GM19397 (cell line): ENCODE measurements around the gene CALCR.
"Not testable (repeated sequence)": the region's sequence is repeated elsewhere in the genome, so short reads cannot be mapped to it uniquely, and the experiment has no call there.

ENCODE experiments used
- ATAC-seq: cut with Tn5 transposase; IDR thresholded peaks from one replicate; pipeline ENCODE4 v1.9.1; 2021; ENCODE audit warnings: mild to moderate bottlenecking, moderate library complexity; ENCODE audit not compliant: unreplicated experiment

The CALCR gene

GRCh38 chr7:93562936-93563335 is 11.6 kb downstream of the CALCR start:
- ATAC-seq = no peak

- ATAC-seq = no peak
Measured at GRCh38 chr7:93562106-93562505, 12.4 kb downstream of the CALCR start.

- ATAC-seq = no peak
Measured at GRCh38 chr7:93559639-93560491, 14.7 kb downstream of the CALCR start.

GRCh38 chr7:93558705-93559614 is 15.6 kb downstream of the CALCR start:
- no peak for ATAC-seq

GRCh38 chr7:93551931-93552330 is 22.6 kb downstream of the CALCR start:
- ATAC-seq = no peak

- ATAC-seq = no peak
Measured at GRCh38 chr7:93551063-93551895, 23.2 kb downstream of the CALCR start.

GRCh38 chr7:93547716-93548115 is 26.8 kb downstream of the CALCR start:
- no peak for ATAC-seq

GRCh38 chr7:93544691-93545090 is 29.8 kb downstream of the CALCR start:
- ATAC-seq = no peak

GRCh38 chr7:93538061-93538460 is 36.5 kb downstream of the CALCR start:
- no peak for ATAC-seq

- ATAC-seq = no peak
Measured at GRCh38 chr7:93535616-93536015, 38.9 kb downstream of the CALCR start.

GRCh38 chr7:93530701-93531100 is 43.8 kb downstream of the CALCR start:
- no peak for ATAC-seq

- ATAC-seq = no peak
Measured at GRCh38 chr7:93516834-93517233, 57.7 kb downstream of the CALCR start.

GRCh38 chr7:93515144-93515543 is 59.4 kb downstream of the CALCR start:
- ATAC-seq = no peak

GRCh38 chr7:93509303-93509702 is 65.2 kb downstream of the CALCR start:
- no peak for ATAC-seq

GRCh38 chr7:93503088-93503487 is 71.4 kb downstream of the CALCR start:
- ATAC-seq = no peak

GRCh38 chr7:93491860-93492259 is 82.7 kb downstream of the CALCR start:
- ATAC-seq = not testable (repeated sequence)

- ATAC-seq = no peak
Measured at GRCh38 chr7:93476491-93477344, 97.8 kb downstream of the CALCR start.

- ATAC-seq = no peak
Measured at GRCh38 chr7:93475811-93476210, 98.7 kb downstream of the CALCR start.

GRCh38 chr7:93471456-93471855 is 103.1 kb downstream of the CALCR start:
- ATAC-seq = no peak

- ATAC-seq = no peak
Measured at GRCh38 chr7:93463764-93464163, 110.8 kb downstream of the CALCR start.
